GM20000 (cell line): ENCODE data around the gene SEMA7A.

Experiments
- DNase-seq: peaks from one replicate; pipeline ENCODE4 v3.0.0; 2012; ENCODE audit warnings: low spot score
- CTCF ChIP-seq: IDR thresholded peaks from 2 replicates; pipeline ENCODE4 v1.5.1; 2012; ENCODE audit warnings: mild to moderate bottlenecking, control low read depth; ENCODE audit errors: extremely low read depth, missing control alignments

SEMA7A gene

GRCh38 chr15:74422265-74422651, 11.5 kb downstream of the SEMA7A start:
- TF ChIP-seq CTCF: no peak
- DNase-seq: no peak

GRCh38 chr15:74421302-74422245, 12.2 kb downstream of the SEMA7A start:
- DNase-seq: no peak
- no peak for TF ChIP-seq CTCF

- no peak for DNase-seq
- no peak for TF ChIP-seq CTCF
Measured at GRCh38 chr15:74420193-74420905, 13.4 kb downstream of the SEMA7A start.

- no peak for DNase-seq
- TF ChIP-seq CTCF: no peak
Measured at GRCh38 chr15:74419432-74419831, 14.3 kb downstream of the SEMA7A start.

GRCh38 chr15:74418575-74419338, 15.0 kb downstream of the SEMA7A start:
- DNase-seq: no peak
- no peak for TF ChIP-seq CTCF

- TF ChIP-seq CTCF: no peak
- no peak for DNase-seq
Measured at GRCh38 chr15:74417670-74418069, 16.1 kb downstream of the SEMA7A start.
